Panc1 (cell line): ENCODE results near the gene RALGAPB. TPM values are rescaled to one million over a fixed set of nuclear protein-coding genes. Genes with fewer than 3 reads are reported as not detected.
A peak's percentile ranks its signal among the peaks of the same experiment; 100 is the strongest.
"Not testable (repeated sequence)": the region's sequence is repeated elsewhere in the genome, so short reads cannot be mapped to it uniquely, and the experiment has no call there.

Experiments used
- ATAC-seq: fragments of 200-7000 bp; cut with Tn5 transposase; 2 replicates; pipeline ENCODE4 v1.9.1; 2020; ENCODE audit warnings: mild to moderate bottlenecking, moderate library complexity
- BruUV-seq: library from RNA; stranded (reverse); fragments of 400-500 nt; replicated peaks from 2 replicates; lab custom pipeline; 2021; lab: Mats Ljungman, UMichigan
- CTCF ChIA-PET: fragments of 300-600 bp; sonication (Branson Sonifier 250); formaldehyde crosslinking; loops from one replicate; lab custom pipeline; 2022; ENCODE audit warnings: antibody characterized with exemption; lab: Charles Lee
- POLR2A ChIA-PET: fragments of 300-600 bp; sonication (Branson Sonifier 250); formaldehyde crosslinking; loops from one replicate; lab custom pipeline; 2022; ENCODE audit warnings: antibody characterized with exemption; lab: Charles Lee
- DNase-seq: peaks from one replicate; pipeline ENCODE4 v3.0.0-alpha.2; 2010; ENCODE audit warnings: low read depth, low spot score
- H3K27ac ChIP-seq: 2 replicates; pipeline ENCODE4 v1.5.1; 2011; ENCODE audit warnings: mild to moderate bottlenecking, low read length, inconsistent platforms
- H3K27me3 ChIP-seq: fragments of 200-500 bp; sonication (Bioruptor generic); 2 replicates; pipeline ENCODE4 v1.6.0; 2014; ENCODE audit warnings: low read length, inconsistent platforms; ENCODE audit not compliant: control insufficient read depth, insufficient read depth
- H3K36me3 ChIP-seq: fragments of 200-500 bp; sonication (Bioruptor generic); 2 replicates; pipeline ENCODE4 v1.5.1; 2014; ENCODE audit warnings: inconsistent platforms, mild to moderate bottlenecking, low read length, moderate library complexity; ENCODE audit not compliant: control insufficient read depth, insufficient read depth
- H3K4me1 ChIP-seq: 2 replicates; pipeline ENCODE4 v1.5.1; 2011; ENCODE audit warnings: inconsistent platforms, mild to moderate bottlenecking, low read length, moderate library complexity; ENCODE audit not compliant: control insufficient read depth, insufficient read depth
- H3K4me3 ChIP-seq, 2 experiments: 2 replicates each; pipeline ENCODE4 v1.5.1; 2011 to 2012; ENCODE audit warnings: low read depth in 2 of 2, low read length in 2 of 2, mild to moderate bottlenecking in 2 of 2, inconsistent platforms in 1 of 2, moderate library complexity in 1 of 2
- H3K9me3 ChIP-seq: fragments of 200-500 bp; sonication (Bioruptor generic); 2 replicates; pipeline ENCODE4 v1.5.1; 2014; ENCODE audit warnings: low read depth, mild to moderate bottlenecking, inconsistent platforms, low read length, moderate library complexity; ENCODE audit not compliant: control insufficient read depth, insufficient read depth
- CTCF ChIP-seq: fragments of 450-650 bp; IDR thresholded peaks from 2 replicates; pipeline ENCODE4 v1.5.1; 2017; ENCODE audit warnings: mild to moderate bottlenecking
- POLR2AphosphoS5 ChIP-seq: IDR thresholded peaks from 2 replicates; pipeline ENCODE4 v1.6.1; 2012; ENCODE audit warnings: mild to moderate bottlenecking, low read depth, low read length, moderate library complexity
- SIN3A ChIP-seq: IDR thresholded peaks from 2 replicates; pipeline ENCODE4 v1.6.1; 2012; ENCODE audit warnings: low read depth, mild to moderate bottlenecking, low read length, moderate library complexity, borderline replicate concordance; ENCODE audit not compliant: insufficient read depth
- TCF7L2 ChIP-seq: IDR thresholded peaks from 2 replicates; pipeline ENCODE4 v1.6.1; 2011; ENCODE audit warnings: mild to moderate bottlenecking, low read depth, low read length, inconsistent platforms
- in situ Hi-C: cut with HindIII; loops from 2 replicates; pipeline ENCODE4 v1.10.0; 2016; ENCODE audit warnings: low sequenced_read_pairs, low pct_unique_long_range_greater_than_20kb
- intact Hi-C: fragments of 100-400 bp; cut with micrococcal nuclease; formaldehyde crosslinking; loops from one replicate; pipeline ENCODE4 v1.10.0; 2022; ENCODE audit not compliant: unreplicated experiment
- total RNA-seq: library from RNA; stranded (reverse); gene quantifications from one replicate; pipeline ENCODE4 v1.2.1, GENCODE V29; 2021; ENCODE audit not compliant: unreplicated experiment
- TF ChIP-seq, protein P1 (sequence below), 2 experiments: IDR thresholded peaks; 2 replicates each; pipeline ENCODE4 v1.6.1; 2011 to 2012; ENCODE audit warnings: low read depth in 2 of 2, control low read depth in 1 of 2, low read length in 1 of 2, mild to moderate bottlenecking in 1 of 2, moderate library complexity in 1 of 2; ENCODE audit not compliant: insufficient read depth in 1 of 2

RALGAPB gene
- total RNA-seq, 1 experiment from 2014 or later: 33.1 TPM

DNA sequence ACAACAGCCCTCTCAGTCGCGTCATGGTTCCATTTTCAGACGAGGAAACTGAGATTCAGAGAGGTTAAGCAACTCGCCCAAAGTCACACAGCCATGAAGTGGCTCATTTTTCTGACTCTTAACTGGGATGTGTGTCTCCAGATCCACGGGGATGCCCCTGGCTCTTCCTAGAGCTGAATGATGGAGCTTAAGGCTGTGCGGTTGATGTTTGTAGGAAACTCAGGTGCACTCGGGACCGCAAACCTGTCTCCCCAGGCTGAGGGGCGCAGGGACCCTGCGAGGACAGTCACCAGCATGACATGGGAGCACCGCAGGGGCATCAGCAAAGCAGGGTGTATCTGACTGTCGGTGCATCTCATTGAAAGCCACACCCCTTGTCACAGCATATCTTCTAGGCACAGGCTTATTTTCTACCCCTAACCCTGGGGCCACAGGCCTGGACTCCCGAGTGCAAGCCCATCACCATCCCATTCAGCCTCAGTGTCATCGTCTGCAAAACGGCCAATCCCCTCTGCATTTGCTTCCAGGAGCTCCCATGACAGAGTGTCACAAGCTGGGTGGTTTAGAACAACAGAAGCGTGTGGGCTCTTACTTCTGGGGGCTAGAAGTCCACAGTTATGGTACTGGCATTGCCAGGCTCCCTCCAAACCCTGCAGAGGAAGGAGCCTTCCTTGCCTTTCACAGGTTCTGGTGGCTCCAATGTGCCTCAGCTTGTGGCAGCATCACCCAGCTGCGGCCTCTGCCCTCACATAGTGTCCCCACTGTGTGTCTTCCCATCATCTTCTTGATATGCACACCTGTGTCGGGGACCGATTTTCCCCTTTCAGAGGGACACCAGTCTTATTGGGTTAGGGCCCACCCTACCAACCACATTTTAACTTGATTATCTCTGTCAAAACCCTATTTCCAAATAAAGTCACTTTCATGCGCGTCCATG lies 119.1 kb downstream of the RALGAPB start:
- Histone ChIP-seq H3K27me3 (no peaks in the 10 kb centered on the region), H3K27ac (no peak overlapping the region), H3K4me3 (no peak overlapping the region), H3K36me3 (no peaks in the 10 kb centered on the region), H3K9me3 (no peaks in the 10 kb centered on the region), H3K4me1 (no peaks in the 10 kb centered on the region)
- DNase-seq (no peak), ATAC-seq (peak; percentile 48; the same call in 1 of the 2 replicates)
- TF ChIP-seq TCF7L2 (no peak), POLR2AphosphoS5 (no peak), SIN3A (no peak), CTCF (no peak)
- TF ChIP-seq, protein P1, sequence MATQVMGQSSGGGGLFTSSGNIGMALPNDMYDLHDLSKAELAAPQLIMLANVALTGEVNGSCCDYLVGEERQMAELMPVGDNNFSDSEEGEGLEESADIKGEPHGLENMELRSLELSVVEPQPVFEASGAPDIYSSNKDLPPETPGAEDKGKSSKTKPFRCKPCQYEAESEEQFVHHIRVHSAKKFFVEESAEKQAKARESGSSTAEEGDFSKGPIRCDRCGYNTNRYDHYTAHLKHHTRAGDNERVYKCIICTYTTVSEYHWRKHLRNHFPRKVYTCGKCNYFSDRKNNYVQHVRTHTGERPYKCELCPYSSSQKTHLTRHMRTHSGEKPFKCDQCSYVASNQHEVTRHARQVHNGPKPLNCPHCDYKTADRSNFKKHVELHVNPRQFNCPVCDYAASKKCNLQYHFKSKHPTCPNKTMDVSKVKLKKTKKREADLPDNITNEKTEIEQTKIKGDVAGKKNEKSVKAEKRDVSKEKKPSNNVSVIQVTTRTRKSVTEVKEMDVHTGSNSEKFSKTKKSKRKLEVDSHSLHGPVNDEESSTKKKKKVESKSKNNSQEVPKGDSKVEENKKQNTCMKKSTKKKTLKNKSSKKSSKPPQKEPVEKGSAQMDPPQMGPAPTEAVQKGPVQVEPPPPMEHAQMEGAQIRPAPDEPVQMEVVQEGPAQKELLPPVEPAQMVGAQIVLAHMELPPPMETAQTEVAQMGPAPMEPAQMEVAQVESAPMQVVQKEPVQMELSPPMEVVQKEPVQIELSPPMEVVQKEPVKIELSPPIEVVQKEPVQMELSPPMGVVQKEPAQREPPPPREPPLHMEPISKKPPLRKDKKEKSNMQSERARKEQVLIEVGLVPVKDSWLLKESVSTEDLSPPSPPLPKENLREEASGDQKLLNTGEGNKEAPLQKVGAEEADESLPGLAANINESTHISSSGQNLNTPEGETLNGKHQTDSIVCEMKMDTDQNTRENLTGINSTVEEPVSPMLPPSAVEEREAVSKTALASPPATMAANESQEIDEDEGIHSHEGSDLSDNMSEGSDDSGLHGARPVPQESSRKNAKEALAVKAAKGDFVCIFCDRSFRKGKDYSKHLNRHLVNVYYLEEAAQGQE (IDR thresholded peaks at IDR 0.05; ENCODE audit: insufficient read depth in 1 of 2, low read depth in 2 of 2, low read length in 1 of 2): no peak
- ChIA-PET POLR2A (no interaction called here), CTCF (no interaction called here)
- in situ Hi-C loops (no loop called here), intact Hi-C loops (no loop called here)
- BruUV-seq: no TSS peak

DNA sequence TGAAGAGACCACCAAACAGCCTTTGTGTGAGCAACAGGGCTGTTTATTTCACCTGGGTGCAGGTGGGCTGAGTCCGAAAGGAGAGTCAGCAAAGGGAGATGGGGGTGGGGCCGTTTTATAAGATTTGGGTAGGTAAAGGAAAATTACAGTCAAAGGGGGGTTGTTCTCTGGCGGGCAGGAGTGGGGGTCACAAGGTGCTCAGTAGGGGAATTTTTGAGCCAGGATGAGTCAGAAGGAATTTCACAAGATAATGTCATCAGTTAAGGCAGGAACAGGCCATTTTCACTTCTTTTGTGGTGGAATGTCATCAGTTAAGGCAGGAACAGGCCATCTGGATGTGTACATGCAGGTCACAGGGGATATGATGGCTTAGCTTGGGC lies 119.8 kb downstream of the RALGAPB start:
- POLR2A ChIA-PET, H3K36me3 ChIP-seq, in situ Hi-C loops, H3K9me3 ChIP-seq, H3K27me3 ChIP-seq, DNase-seq, BruUV-seq, ATAC-seq, H3K4me3 ChIP-seq, intact Hi-C loops, H3K4me1 ChIP-seq, CTCF ChIA-PET, H3K27ac ChIP-seq: not testable (repeated sequence)

GRCh38 chr20:38594281-38594680 lies 121.6 kb downstream of the RALGAPB start:
- intact Hi-C loops, ATAC-seq, H3K36me3 ChIP-seq, CTCF ChIA-PET, DNase-seq, BruUV-seq, H3K9me3 ChIP-seq, H3K27me3 ChIP-seq, H3K4me3 ChIP-seq, POLR2A ChIA-PET, in situ Hi-C loops, H3K27ac ChIP-seq, H3K4me1 ChIP-seq: not testable (repeated sequence)

GRCh38 chr20:38595886-38596285 lies 123.2 kb downstream of the RALGAPB start:
- H3K4me1 ChIP-seq, DNase-seq, ATAC-seq, H3K27me3 ChIP-seq, H3K27ac ChIP-seq, H3K4me3 ChIP-seq, H3K9me3 ChIP-seq, H3K36me3 ChIP-seq, POLR2A ChIA-PET, CTCF ChIA-PET, intact Hi-C loops, BruUV-seq, in situ Hi-C loops: not testable (repeated sequence)
